GM12878 (cell line): ENCODE measurements around the gene NT5M.

Source experiments
- BMI1 ChIP-seq: fragments of 450-650 bp; IDR thresholded peaks from 2 replicates; pipeline ENCODE4 v1.6.1; 2016; ENCODE audit warnings: mild to moderate bottlenecking, moderate library complexity, borderline replicate concordance
- CTCF ChIP-seq, 3 experiments: IDR thresholded peaks in 2 of 3; conservative IDR thresholded peaks in 1 of 3; 2 replicates each; pipeline ENCODE4 v1.5.1; 2011; ENCODE audit warnings: low read depth in 3 of 3, low read length in 3 of 3, mild to moderate bottlenecking in 3 of 3, control low read depth in 2 of 3, moderate library complexity in 2 of 3, inconsistent platforms in 1 of 3, mixed read lengths in 1 of 3; ENCODE audit not compliant: control insufficient read depth in 2 of 3, insufficient read depth in 1 of 3; ENCODE audit errors: extremely low read depth in 1 of 3
- EGR1 ChIP-seq, 2 experiments: IDR thresholded peaks; 1 replicate in 1 of 2; 2 replicates in 1 of 2; pipeline ENCODE4 v1.6.1; 2011 to 2012; ENCODE audit warnings: low read depth in 2 of 2, low read length in 2 of 2, borderline replicate concordance in 1 of 2, mild to moderate bottlenecking in 1 of 2, moderate library complexity in 1 of 2
- JUND ChIP-seq: IDR thresholded peaks from 2 replicates; pipeline ENCODE4 v1.6.1; 2012; ENCODE audit warnings: low read depth, mild to moderate bottlenecking, low read length, improper control_type of control experiment, moderate library complexity
- NFIC ChIP-seq: IDR thresholded peaks from 2 replicates; pipeline ENCODE4 v1.6.1; 2012; ENCODE audit warnings: low read depth, mild to moderate bottlenecking, inconsistent platforms, low read length, moderate library complexity
- POLR2A ChIP-seq: IDR thresholded peaks from 2 replicates; pipeline ENCODE4 v1.6.1; 2011; ENCODE audit warnings: low read depth, mild to moderate bottlenecking, low read length
- RCOR1 ChIP-seq: conservative IDR thresholded peaks from 2 replicates; pipeline ENCODE4 v1.6.1; 2012; ENCODE audit warnings: low read depth, low read length, improper control_type of control experiment
- SREBF2 ChIP-seq: IDR thresholded peaks from 2 replicates; pipeline ENCODE4 v1.6.1; 2012; ENCODE audit warnings: mild to moderate bottlenecking, low read length
- TARDBP ChIP-seq: IDR thresholded peaks from 2 replicates; pipeline ENCODE4 v1.6.1; 2016; ENCODE audit warnings: borderline replicate concordance
- ZBTB11 ChIP-seq: fragments of 450-650 bp; formaldehyde crosslinking; IDR thresholded peaks from 2 replicates; pipeline ENCODE4 v1.5.0; 2022; ENCODE audit warnings: mild to moderate bottlenecking, missing genetic modification characterization
- ZNF274 ChIP-seq: IDR thresholded peaks from one replicate; pipeline ENCODE4 v1.8.0; 2011; ENCODE audit not compliant: insufficient read length, insufficient read depth
- ZNF384 ChIP-seq: IDR thresholded peaks from 2 replicates; pipeline ENCODE4 v1.6.1; 2012; ENCODE audit warnings: low read depth, mild to moderate bottlenecking, low read length, improper control_type of control experiment, borderline replicate concordance
- TF ChIP-seq, protein P1 (sequence below): fragments of 450-650 bp; IDR thresholded peaks from 2 replicates; pipeline ENCODE4 v1.6.1; 2016; ENCODE audit warnings: mild to moderate bottlenecking

GRCh38 chr17:17320911-17321220, 17.7 kb downstream of the NT5M start:
- TF ChIP-seq EGR1 (IDR thresholded peaks at IDR 0.05; ENCODE audit: borderline replicate concordance in 1 of 2, low read depth in 2 of 2, low read length in 2 of 2) (no peak), JUND (no peak), RCOR1 (no peak), CTCF (IDR thresholded peaks at IDR 0.05 in 2 of 3, conservative IDR thresholded peaks at IDR 0.05 in 1 of 3; ENCODE audit: control insufficient read depth in 2 of 3, extremely low read depth in 1 of 3, insufficient read depth in 1 of 3, low read depth in 3 of 3, low read length in 3 of 3) (no peak), TARDBP (no peak), ZNF274 (no peak), SREBF2 (no peak), ZNF384 (no peak), ZBTB11 (CRISPR knock-in tag) (no peak), BMI1 (no peak), NFIC (no peak), POLR2A (no peak)
- TF ChIP-seq, protein P1, sequence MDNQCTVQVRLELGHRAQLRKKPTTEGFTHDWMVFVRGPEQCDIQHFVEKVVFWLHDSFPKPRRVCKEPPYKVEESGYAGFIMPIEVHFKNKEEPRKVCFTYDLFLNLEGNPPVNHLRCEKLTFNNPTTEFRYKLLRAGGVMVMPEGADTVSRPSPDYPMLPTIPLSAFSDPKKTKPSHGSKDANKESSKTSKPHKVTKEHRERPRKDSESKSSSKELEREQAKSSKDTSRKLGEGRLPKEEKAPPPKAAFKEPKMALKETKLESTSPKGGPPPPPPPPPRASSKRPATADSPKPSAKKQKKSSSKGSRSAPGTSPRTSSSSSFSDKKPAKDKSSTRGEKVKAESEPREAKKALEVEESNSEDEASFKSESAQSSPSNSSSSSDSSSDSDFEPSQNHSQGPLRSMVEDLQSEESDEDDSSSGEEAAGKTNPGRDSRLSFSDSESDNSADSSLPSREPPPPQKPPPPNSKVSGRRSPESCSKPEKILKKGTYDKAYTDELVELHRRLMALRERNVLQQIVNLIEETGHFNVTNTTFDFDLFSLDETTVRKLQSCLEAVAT: no peak
